ENCODE results near the gene CRYGB.

The CRYGB gene

DNA sequence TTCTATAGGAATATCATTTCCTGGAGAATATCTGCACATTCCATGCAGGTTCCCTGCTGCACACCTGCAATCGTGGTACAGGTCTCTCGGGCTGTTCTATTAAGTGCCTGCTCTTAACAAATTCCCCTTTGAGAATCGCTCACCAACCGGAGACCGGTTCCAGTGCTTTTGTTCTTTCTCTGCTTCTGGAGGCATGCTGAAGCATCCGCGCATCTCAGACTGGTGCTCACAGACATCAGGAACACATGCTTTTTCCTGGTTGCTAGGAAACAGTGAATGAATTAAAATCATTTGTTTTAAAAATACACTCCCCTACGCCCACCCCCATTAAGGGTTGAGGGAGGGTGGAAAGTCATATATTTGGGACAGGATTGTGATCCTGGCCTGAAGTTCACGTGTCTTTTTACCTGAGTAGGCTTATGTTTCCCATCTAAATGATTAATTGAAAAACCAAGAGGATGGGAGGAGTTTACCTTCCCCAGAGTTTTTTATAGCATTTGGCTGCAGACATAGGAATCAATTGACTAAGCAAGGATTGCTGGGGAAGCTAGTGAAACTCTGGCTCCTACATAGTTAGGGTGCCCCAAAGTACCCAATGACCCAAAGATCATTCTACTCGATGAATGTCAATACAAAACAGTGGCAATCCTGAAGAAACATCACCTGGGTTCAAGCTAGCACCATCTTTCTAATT lies 44.0 kb upstream of the CRYGB start, which contains the start of gene C2orf80:
TSS of gene C2orf80 (minus strand) at position 221 of the 694 bp plus-strand sequence. CDS start 3,044 bp downstream, outside the sequence.
- TF ChIP-seq, protein P1, sequence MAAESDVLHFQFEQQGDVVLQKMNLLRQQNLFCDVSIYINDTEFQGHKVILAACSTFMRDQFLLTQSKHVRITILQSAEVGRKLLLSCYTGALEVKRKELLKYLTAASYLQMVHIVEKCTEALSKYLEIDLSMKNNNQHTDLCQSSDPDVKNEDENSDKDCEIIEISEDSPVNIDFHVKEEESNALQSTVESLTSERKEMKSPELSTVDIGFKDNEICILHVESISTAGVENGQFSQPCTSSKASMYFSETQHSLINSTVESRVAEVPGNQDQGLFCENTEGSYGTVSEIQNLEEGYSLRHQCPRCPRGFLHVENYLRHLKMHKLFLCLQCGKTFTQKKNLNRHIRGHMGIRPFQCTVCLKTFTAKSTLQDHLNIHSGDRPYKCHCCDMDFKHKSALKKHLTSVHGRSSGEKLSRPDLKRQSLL (tag by site-specific recombination; IDR thresholded peaks at IDR 0.05): no peak
- TF ChIP-seq ZNF366 (tag by site-specific recombination; conservative IDR thresholded peaks at IDR 0.05): no peak
- TF ChIP-seq ZBTB8A (tag by site-specific recombination; IDR thresholded peaks at IDR 0.05): no peak
- no peak for TF ChIP-seq ZNF571 (tag by site-specific recombination; IDR thresholded peaks at IDR 0.05)
- TF ChIP-seq ZNF174 (tag by site-specific recombination; IDR thresholded peaks at IDR 0.05): no peak
- TF ChIP-seq ZNF132 (tag by site-specific recombination; IDR thresholded peaks at IDR 0.05; ENCODE audit: borderline replicate concordance): no peak
- no peak for TF ChIP-seq ZNF600 (tag by site-specific recombination; IDR thresholded peaks at IDR 0.05)
- no peak for TF ChIP-seq ZNF221 (tag by site-specific recombination; IDR thresholded peaks at IDR 0.05; ENCODE audit: borderline replicate concordance)
- no peak for TF ChIP-seq ZNF426 (tag by site-specific recombination; IDR thresholded peaks at IDR 0.05)
- TF ChIP-seq ZNF791 (tag by site-specific recombination; IDR thresholded peaks at IDR 0.05): no peak
- no peak for TF ChIP-seq ZNF394 (tag by site-specific recombination; IDR thresholded peaks at IDR 0.05; ENCODE audit: borderline replicate concordance)
- no peak for TF ChIP-seq ZBTB48 (tag by site-specific recombination; IDR thresholded peaks at IDR 0.05)
- TF ChIP-seq ZNF214 (tag by site-specific recombination; IDR thresholded peaks at IDR 0.05; ENCODE audit: borderline replicate concordance): no peak
- no peaks in the 10 kb centered on the region for H3K36me3 ChIP-seq (ENCODE audit: control insufficient read depth in 2 of 2, insufficient read depth in 1 of 2, low read length in 2 of 2)
- ChIA-PET CTCF (interaction anchor here (2.8 kb wide), 1 partner anchor 14 kb away, joined by 10 read pairs; no protein-coding TSS in a partner anchor), POLR2A (no interaction called here)
- no peaks in the 10 kb centered on the region; the same call in 1 of the 2 replicates for H3K4me1 ChIP-seq (ENCODE audit: control insufficient read depth, insufficient read depth, low read length)
- no peak within 1 kb of the TSS for H3K27ac ChIP-seq (ENCODE audit: extremely low read depth, low read depth, low read length)
- no peaks in the 10 kb centered on the region for H3K9me3 ChIP-seq (ENCODE audit: control insufficient read depth, insufficient read depth, low read depth, low read length)
- H3K4me3 ChIP-seq (ENCODE audit: low read depth, low read length): no peak within 1 kb of the TSS

DNA sequence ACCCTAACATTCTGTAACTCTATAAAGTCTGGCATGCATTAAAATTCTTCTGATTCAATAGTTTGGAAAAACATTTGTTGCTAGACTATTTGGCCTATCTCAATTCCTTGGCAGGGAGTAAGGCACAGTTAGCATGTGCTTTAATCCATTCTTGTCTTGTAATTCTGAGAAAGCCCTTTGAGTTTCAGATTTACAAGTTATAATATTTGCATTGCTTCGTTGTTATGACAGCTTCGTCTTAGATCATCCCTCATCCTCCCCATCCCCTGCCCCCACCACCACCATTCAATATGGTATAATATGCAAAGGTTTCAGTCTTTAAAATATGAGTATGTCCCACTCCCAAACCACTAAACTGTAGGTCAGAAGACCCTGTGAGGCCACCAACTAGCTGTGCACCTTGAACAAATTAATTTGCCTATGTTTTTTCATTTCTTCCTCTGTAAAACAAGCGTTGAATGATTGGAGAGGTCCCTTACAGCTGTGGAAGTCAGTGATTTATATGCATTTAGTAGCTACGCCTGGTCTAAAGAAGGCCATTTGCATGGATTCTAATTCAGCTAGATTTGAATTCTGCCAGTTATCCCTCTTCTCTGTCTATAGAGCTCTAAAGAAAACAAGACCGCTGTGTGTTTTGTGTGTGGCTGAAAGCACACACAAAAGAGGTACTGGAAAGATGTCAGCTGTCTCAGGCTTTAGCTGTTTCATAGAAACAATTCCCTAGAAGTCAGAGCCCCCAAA lies 43.3 kb upstream of the CRYGB start:
- no peak overlapping the region for H3K4me3 ChIP-seq (ENCODE audit: low read depth, low read length)
- POLR2A ChIA-PET: no interaction called here
- no peaks in the 10 kb centered on the region; the same call in 1 of the 2 replicates for H3K4me1 ChIP-seq (ENCODE audit: control insufficient read depth, insufficient read depth, low read length)
- no peaks in the 10 kb centered on the region for H3K9me3 ChIP-seq (ENCODE audit: control insufficient read depth, insufficient read depth, low read depth, low read length)
- H3K27ac ChIP-seq (ENCODE audit: extremely low read depth, low read depth, low read length): no peak overlapping the region
- no peaks in the 10 kb centered on the region for H3K36me3 ChIP-seq (ENCODE audit: control insufficient read depth in 2 of 2, insufficient read depth in 1 of 2, low read length in 2 of 2)
- CTCF ChIA-PET: interaction anchor here (2.8 kb wide), 1 partner anchor 14 kb away, joined by 10 read pairs; no protein-coding TSS in a partner anchor
- TF ChIP-seq ZNF16 (tag by site-specific recombination; IDR thresholded peaks at IDR 0.05; ENCODE audit: low read depth): no peak
- TF ChIP-seq ZBTB26 (tag by site-specific recombination; optimal IDR thresholded peaks at IDR 0.05): no peak
- TF ChIP-seq KLF7 (tag by site-specific recombination; IDR thresholded peaks at IDR 0.05; ENCODE audit: borderline replicate concordance): no peak
- TF ChIP-seq ZNF560 (tag by site-specific recombination; IDR thresholded peaks at IDR 0.05; ENCODE audit: borderline replicate concordance): no peak
- TF ChIP-seq ZNF214 (tag by site-specific recombination; IDR thresholded peaks at IDR 0.05; ENCODE audit: borderline replicate concordance): no peak
- TF ChIP-seq ZNF26 (tag by site-specific recombination; IDR thresholded peaks at IDR 0.05): no peak
- TF ChIP-seq ZBTB17 (tag by site-specific recombination; IDR thresholded peaks at IDR 0.05): no peak
- TF ChIP-seq ZNF24 (tag by site-specific recombination; IDR thresholded peaks at IDR 0.05): no peak
- TF ChIP-seq ZNF292 (tag by site-specific recombination; IDR thresholded peaks at IDR 0.05; ENCODE audit: borderline replicate concordance, low read depth): no peak
- TF ChIP-seq REST (tag by site-specific recombination; IDR thresholded peaks at IDR 0.05): no peak
- no peak for TF ChIP-seq ZNF785 (tag by site-specific recombination; IDR thresholded peaks at IDR 0.05)
- no peak for TF ChIP-seq GLIS1 (tag by site-specific recombination; IDR thresholded peaks at IDR 0.05)
- no peak for TF ChIP-seq ZNF830 (tag by site-specific recombination; IDR thresholded peaks at IDR 0.05; ENCODE audit: low read depth)
- no peak for TF ChIP-seq ZNF133 (tag by site-specific recombination; IDR thresholded peaks at IDR 0.05)

All from HEK293 (cell line).